ENCODE results near the gene SHISAL1. TPM values are rescaled to one million over a fixed set of nuclear protein-coding genes. Genes with fewer than 3 reads are reported as not detected.
A peak's percentile ranks its signal among the peaks of the same experiment; 100 is the strongest.

Gene SHISAL1
- total RNA-seq, 4 donors from 2014 or later = 6.6 to 20.4 (median 12.4) TPM

DNA sequence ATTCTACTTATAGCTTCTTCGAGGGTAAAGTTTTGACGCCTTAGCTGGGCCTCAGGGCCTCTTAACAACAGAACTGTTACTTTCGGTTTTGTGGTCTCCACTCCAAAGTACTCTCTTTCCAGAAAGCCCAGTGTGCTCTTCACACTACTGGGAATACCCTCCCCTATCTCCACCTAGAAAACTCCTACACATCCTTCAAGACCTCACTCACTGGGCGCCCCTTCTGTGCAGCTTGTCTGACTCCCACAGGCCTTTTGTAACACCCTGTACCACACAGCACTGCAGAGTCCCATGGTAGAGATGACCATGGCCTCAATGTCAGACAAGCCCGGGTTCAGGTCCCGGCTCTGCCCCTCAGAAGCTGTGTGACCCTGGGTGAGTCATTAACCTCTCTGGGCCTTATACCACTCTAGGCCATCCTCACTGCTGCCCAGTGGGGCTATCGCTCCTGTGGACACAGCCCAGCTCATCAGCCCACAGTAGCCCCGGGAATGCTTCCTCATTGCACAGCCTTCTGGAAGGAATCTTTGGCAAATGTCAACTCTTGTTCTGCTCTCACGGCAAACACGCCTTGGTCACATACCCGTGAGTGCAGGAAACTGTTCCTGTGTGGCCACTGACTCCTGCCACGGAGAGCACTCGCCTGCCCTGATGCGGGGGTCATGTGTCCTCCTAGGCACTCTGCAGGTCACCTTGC lies 51.4 kb downstream of the SHISAL1 start:
- DNase-seq (ENCODE audit: extremely low spot score) = no peak
- 67% methylated on average over 14 of the region's 14 CpGs for WGBS
- intact Hi-C loops (cut with DNase I) = no loop called here
- Histone ChIP-seq H3K4me1 (no peaks in the 10 kb centered on the region), H3K4me3 (no peak overlapping the region), H3K27me3 (no peaks in the 10 kb centered on the region), H3K27ac (replicated peaks in 1 of 4) (no peak overlapping the region), H3K36me3 (no peaks in the 10 kb centered on the region), H3K9me3 (no peaks in the 10 kb centered on the region)
- TF ChIP-seq, protein P1, sequence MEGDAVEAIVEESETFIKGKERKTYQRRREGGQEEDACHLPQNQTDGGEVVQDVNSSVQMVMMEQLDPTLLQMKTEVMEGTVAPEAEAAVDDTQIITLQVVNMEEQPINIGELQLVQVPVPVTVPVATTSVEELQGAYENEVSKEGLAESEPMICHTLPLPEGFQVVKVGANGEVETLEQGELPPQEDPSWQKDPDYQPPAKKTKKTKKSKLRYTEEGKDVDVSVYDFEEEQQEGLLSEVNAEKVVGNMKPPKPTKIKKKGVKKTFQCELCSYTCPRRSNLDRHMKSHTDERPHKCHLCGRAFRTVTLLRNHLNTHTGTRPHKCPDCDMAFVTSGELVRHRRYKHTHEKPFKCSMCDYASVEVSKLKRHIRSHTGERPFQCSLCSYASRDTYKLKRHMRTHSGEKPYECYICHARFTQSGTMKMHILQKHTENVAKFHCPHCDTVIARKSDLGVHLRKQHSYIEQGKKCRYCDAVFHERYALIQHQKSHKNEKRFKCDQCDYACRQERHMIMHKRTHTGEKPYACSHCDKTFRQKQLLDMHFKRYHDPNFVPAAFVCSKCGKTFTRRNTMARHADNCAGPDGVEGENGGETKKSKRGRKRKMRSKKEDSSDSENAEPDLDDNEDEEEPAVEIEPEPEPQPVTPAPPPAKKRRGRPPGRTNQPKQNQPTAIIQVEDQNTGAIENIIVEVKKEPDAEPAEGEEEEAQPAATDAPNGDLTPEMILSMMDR (IDR thresholded peaks at IDR 0.05) = no peak
- TF ChIP-seq POLR2AphosphoS5 (IDR thresholded peaks at IDR 0.05) = no peak
- TF ChIP-seq POLR2A (IDR thresholded peaks at IDR 0.05; ENCODE audit: low read depth) = no peak
- TF ChIP-seq EP300 (IDR thresholded peaks at IDR 0.05) = no peak

DNA sequence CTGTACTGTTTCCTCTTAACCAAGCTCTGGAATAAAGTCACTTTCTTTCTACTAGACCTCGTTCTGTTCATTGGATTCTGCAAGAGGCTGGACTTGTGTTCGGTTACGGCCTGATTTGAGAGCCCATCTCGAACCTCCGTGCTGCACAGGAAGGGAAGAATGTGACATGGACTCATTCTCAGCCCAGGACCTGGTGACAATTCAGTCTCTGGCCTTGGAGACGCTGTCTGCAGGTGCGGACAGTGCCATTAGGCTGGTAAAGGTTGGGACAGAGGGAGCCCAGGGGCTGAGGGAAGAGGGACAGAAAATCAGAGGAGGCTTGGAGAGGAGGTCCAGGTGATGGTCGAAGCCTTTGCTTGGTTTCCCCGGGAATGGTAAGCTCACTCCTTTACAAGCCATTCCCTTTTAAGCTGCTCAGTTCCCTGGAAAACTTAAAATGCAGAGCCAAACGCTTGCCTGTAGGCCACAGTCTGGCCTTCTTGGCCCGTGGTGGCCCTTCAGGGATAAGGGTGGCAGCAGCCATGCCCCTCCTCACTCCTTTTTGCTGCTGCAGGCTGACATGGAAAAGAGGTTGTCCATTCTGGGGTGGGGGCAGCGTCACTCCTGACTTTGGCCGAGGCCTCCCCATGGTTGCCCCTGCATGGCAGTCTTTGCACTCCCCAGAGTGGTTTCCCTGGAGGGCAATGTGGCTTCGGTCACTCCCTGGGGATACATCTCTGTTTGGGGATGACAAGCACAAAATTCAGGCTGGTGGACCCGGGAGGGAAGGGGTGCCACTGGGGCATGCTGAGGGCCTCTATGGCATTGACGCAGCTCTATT lies 52.3 kb downstream of the SHISAL1 start:
- Histone ChIP-seq H3K27me3 (no peaks in the 10 kb centered on the region), H3K9me3 (no peaks in the 10 kb centered on the region), H3K4me3 (no peak overlapping the region), H3K36me3 (no peaks in the 10 kb centered on the region), H3K27ac (replicated peaks in 1 of 4) (no peak overlapping the region), H3K4me1 (no peaks in the 10 kb centered on the region)
- TF ChIP-seq POLR2AphosphoS5 (IDR thresholded peaks at IDR 0.05) = no peak
- TF ChIP-seq, protein P1 (IDR thresholded peaks at IDR 0.05) = no peak
- no peak for TF ChIP-seq POLR2A (IDR thresholded peaks at IDR 0.05; ENCODE audit: low read depth)
- WGBS = 90% methylated on average over 16 of the region's 16 CpGs
- intact Hi-C loops (cut with DNase I) = no loop called here
- DNase-seq (ENCODE audit: extremely low spot score) = no peak

DNA sequence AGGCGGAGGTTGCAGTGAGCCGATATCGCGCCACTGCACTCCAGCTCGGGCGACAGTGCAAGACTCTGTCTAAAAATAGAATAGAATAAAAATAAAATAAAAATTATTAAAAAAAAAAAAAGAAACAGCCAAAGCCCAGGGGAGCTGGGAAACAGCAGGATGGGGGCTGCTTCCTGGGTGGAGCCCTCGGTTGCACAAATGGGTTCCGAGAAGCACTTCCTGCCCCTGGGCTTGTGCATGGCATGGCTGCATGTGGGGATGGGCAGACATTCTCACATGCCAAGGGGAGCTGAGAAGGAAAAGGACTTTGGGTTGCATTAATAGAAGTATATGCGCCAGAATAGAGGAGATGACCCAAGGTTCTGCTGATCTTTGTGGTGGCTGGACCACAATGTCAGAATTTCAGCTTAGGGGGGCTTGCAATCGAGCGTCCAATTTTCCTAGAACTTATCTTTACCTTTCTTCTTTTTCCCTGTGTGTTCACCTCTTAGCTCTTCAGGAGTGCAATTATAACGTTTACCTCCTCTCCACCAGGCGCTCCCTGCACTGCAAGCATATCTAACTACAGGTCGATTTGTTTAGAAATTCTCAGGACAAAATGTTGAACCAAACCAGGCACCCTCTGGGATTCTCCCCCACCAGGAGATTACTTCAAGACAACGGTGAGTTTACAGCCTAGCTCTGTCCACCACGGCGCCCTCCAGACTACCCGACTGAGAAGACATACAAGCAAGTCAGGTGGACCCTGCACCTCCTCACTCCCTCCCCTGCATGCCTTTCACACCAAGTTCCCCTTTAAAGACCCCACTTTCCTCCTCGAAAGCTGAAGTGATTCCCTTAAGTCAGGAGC lies 53.2 kb downstream of the SHISAL1 start:
- Histone ChIP-seq H3K4me3 (no peak overlapping the region), H3K4me1 (no peaks in the 10 kb centered on the region), H3K9me3 (no peaks in the 10 kb centered on the region), H3K36me3 (no peaks in the 10 kb centered on the region), H3K27me3 (no peaks in the 10 kb centered on the region), H3K27ac (replicated peaks in 1 of 4) (no peak overlapping the region)
- DNase-seq (ENCODE audit: extremely low spot score) = peak; percentile 77
- TF ChIP-seq, protein P1 (IDR thresholded peaks at IDR 0.05) = no peak
- no peak for TF ChIP-seq POLR2A (IDR thresholded peaks at IDR 0.05; ENCODE audit: low read depth)
- no peak for TF ChIP-seq POLR2AphosphoS5 (IDR thresholded peaks at IDR 0.05)
- no peak for TF ChIP-seq EP300 (IDR thresholded peaks at IDR 0.05)
- intact Hi-C loops (cut with DNase I) = no loop called here
- 83% methylated on average over 19 of the region's 19 CpGs for WGBS

DNA sequence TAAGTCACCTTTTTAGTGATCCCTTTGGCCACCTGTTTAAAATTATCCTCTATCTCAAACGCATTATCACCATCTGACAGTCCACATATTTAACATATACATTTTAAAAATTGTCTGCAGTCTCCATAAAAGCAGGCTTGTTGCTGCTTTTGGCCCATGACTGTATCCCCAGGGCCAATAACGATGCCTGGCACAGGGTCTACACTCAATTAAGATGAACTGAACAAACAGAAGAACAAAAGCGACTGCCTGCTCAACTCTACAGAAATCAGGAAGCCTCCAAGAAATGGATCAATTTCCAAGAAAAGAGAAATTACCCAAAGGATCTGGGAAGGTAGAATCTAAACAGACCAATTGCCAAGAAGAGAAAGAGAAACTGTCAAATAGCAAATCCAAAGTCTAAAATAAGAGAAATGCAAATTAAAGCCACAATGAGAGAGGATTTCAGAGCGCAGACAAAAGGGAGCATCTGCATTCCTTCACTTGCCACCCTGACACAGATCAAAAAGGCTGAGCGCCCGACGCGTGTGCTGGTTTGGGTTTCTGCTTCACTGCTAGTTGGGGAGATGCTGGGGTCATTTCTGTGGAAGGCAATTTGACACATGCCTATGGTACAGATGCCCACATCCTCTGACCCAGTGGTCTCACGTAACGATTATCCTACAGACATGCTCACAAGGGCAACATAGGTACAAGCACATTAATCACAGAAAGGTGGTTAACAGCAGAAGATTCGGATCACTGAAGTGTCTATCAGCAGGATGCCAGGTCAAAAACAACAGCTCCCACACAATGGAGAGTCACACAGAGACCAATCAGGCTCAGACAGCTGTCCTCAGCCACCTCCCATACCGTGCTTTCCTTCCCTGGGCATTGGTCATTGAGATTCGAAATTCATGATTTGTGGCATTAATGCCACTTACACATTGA lies 55.9 kb downstream of the SHISAL1 start:
- WGBS = 53% methylated on average over 13 of the region's 13 CpGs
- H3K36me3 ChIP-seq = no peaks in the 10 kb centered on the region
- H3K4me1 ChIP-seq = no peaks in the 10 kb centered on the region
- no peak overlapping the region for H3K4me3 ChIP-seq
- TF ChIP-seq POLR2AphosphoS5 (IDR thresholded peaks at IDR 0.05) = no peak
- TF ChIP-seq, protein P1 (IDR thresholded peaks at IDR 0.05) = no peak
- TF ChIP-seq EP300 (IDR thresholded peaks at IDR 0.05) = no peak
- no peak for TF ChIP-seq POLR2A (IDR thresholded peaks at IDR 0.05; ENCODE audit: low read depth)
- H3K9me3 ChIP-seq = no peaks in the 10 kb centered on the region
- intact Hi-C loops (cut with DNase I) = no loop called here
- peak; percentile 64 for DNase-seq (ENCODE audit: extremely low spot score)
- no peaks in the 10 kb centered on the region for H3K27me3 ChIP-seq
- H3K27ac ChIP-seq (replicated peaks in 1 of 4) = no peak overlapping the region
